Omental fat pad (tissue), 4 donors: Measurements from ENCODE around the gene MTMR1. TPM values are rescaled to one million over a fixed set of nuclear protein-coding genes. Genes with fewer than 3 reads are reported as not detected.

Source experiments
- ATAC-seq: fragments of 150-250 bp; one replicate; pipeline ENCODE4 v1.9.1; 2016; ENCODE audit warnings: mild to moderate bottlenecking, moderate library complexity; ENCODE audit not compliant: low FRiP score
- DNase-seq: peaks from one replicate; pipeline ENCODE4 v3.0.0-alpha.2; 2019; ENCODE audit warnings: low spot score
- CTCF ChIP-seq, 3 donors: fragments of 450-650 bp; IDR thresholded peaks; one replicate each; pipeline ENCODE4 v1.5.1; 2016 to 2017; ENCODE audit warnings: antibody characterized with exemption in 3 of 3, mild to moderate bottlenecking in 3 of 3, moderate library complexity in 2 of 3
- total RNA-seq, 4 donors: library from RNA; depleted of rRNA; stranded (reverse); fragments of >200 nt; gene quantifications; one replicate each; pipeline ENCODE4 v1.1.0, GENCODE V29; 2016

Gene MTMR1
- total RNA-seq, 4 donors from 2014 or later: 12.3 to 18.1 (median 14.4) TPM

DNA sequence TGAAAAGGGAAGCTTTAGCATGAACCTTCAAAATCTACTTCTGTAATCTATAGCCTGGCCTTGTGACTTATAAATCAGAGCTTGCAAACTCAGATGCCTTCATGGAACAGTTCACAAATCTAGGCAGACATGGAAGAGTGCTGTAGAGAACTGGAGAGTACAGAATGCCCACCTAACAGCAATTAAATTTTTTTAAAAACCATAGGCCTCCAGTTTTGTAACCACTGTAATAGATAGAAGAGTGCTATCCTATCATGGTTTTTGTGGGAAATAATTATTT, 10.4 kb downstream of the MTMR1 start:
- DNase-seq (no peak), ATAC-seq (no peak)
- TF ChIP-seq CTCF (IDR thresholded peaks at IDR 0.05): no peak

DNA sequence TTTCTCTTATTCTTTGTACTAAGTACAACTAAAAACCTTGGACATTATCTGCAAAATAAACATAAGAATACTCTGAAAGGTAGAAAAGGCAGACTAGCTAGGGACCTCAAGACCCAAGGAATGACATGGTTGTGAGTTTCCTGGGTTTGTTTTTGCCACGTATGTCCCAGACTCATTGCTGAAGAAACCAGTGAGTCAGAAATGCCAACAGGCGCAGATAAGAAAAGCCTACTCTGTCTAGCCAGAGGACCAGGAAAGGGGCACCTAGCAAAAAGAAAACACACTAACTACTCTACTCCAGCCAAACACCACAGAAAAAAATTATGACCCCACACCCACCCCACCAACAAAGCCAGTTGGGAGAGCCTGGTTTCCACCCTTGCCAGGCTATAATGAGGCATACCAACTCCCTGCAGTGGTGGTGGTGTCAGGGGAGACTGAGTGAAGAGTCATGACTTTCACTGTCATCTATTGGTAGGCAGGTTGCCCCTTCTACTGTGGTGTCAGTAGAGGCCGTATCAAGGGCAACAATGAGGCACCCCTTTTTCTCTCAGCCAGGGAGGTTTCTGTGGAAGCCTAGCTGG, 10.9 kb downstream of the MTMR1 start:
- TF ChIP-seq CTCF (IDR thresholded peaks at IDR 0.05): no peak
- no peak for ATAC-seq
- DNase-seq: no peak

DNA sequence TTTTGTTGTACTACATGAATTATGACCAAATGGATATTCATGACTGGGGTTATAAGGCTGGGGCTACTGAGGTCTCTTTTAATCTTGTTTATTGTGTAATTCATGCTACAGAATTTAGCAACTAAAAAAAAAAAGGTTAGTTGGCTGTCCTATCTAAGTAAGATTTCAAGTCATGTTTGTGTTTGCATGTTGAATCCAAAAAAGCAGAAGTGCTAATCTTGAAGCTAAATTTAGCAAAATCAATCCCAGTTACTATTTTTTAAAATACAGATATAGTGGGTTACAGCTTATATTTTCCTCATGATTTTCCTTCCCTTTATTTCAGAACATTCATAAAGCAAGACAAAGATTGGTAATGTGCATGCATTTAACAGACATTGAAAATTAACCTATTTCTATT, 19.4 kb downstream of the MTMR1 start:
- DNase-seq (no peak), ATAC-seq (no peak)
- no peak for TF ChIP-seq CTCF (IDR thresholded peaks at IDR 0.05)

DNA sequence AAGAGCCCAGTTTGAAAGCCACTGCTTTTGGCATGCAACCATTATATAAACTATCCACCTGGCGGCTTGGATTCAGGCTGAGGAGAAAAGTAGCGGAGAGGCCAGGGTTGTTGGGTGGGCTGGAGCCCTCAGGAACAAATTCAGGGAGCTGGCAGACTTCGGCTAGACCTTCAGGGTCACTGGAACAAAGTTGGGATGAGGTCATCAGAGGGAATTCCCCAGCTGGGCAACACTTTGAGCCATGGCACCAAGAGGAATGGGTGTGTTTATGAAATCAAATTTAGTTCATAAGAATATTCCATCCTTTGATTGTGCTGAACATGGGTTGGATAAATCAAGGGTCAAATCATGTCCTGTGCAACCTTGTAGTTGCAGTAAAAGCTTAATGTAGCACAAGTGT, 22.0 kb downstream of the MTMR1 start:
- no peak for ATAC-seq
- TF ChIP-seq CTCF (IDR thresholded peaks at IDR 0.05): no peak
- no peak for DNase-seq

DNA sequence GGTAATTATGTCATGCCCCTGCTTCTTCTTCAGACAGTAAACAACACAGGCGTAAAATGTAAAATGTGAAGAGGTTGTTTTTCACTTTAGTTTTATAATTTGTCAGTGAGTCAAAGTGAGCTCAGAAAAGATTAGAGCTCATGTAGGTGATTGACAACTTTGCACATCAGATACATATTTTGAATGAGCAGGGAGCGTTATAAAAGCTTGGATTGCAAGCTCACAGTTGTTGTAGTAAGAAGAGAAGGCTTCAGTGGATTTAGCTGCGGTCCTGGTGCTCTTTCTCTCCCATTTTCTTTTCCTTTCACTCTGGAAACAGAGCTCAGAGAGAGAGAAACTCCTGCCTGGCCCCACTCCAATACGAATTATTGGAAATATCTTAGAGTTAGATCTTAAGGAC, 26.4 kb downstream of the MTMR1 start:
- DNase-seq (no peak), ATAC-seq (no peak)
- TF ChIP-seq CTCF (IDR thresholded peaks at IDR 0.05): no peak

- DNase-seq (no peak), ATAC-seq (no peak)
- no peak for TF ChIP-seq CTCF (IDR thresholded peaks at IDR 0.05)
These were observed 36.8 kb downstream of the MTMR1 start for GRCh38 chrX:150729956-150730355.

DNA sequence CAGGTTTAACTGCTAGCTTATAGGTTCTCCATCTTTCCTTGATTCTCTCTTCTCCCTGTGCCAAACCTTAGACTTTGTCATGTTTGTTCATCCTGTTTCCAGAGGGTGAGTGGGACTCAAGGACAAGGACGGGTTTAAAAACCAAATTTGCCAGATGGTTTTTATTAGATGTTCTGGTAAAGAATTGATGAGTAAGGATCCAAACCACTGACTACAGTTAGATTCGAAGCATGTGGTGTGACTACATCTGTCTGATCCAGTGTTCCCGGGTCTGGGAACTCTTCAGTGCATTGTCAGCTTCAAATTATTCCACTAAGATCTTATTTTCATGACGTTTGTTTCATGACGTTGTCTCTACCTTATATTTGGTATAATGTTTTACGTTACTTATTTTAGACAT, 37.5 kb downstream of the MTMR1 start:
- DNase-seq (no peak), ATAC-seq (no peak)
- no peak for TF ChIP-seq CTCF (IDR thresholded peaks at IDR 0.05)
